ENCODE data around the gene GLUD2.

DNA sequence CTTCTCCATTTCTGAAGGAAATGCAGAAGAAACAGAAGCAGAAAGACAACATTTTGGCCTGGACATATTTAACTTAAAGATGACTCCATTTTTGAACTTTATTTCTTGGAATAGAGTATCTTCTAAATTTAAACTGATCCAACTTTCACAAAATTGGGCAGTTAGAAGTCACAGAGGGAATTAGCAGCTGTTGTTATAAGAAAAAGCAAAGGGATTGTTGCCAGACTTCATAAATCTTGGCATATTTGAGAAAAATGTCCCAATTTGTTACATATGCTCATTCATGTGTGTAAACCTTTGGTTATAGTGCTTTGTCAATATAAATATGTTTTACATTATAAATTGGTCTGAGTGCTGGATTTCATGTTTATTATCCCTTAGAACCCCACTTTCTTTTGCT lies 3.4 kb downstream of the GLUD2 start:
- TF ChIP-seq, protein P1, sequence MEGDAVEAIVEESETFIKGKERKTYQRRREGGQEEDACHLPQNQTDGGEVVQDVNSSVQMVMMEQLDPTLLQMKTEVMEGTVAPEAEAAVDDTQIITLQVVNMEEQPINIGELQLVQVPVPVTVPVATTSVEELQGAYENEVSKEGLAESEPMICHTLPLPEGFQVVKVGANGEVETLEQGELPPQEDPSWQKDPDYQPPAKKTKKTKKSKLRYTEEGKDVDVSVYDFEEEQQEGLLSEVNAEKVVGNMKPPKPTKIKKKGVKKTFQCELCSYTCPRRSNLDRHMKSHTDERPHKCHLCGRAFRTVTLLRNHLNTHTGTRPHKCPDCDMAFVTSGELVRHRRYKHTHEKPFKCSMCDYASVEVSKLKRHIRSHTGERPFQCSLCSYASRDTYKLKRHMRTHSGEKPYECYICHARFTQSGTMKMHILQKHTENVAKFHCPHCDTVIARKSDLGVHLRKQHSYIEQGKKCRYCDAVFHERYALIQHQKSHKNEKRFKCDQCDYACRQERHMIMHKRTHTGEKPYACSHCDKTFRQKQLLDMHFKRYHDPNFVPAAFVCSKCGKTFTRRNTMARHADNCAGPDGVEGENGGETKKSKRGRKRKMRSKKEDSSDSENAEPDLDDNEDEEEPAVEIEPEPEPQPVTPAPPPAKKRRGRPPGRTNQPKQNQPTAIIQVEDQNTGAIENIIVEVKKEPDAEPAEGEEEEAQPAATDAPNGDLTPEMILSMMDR (IDR thresholded peaks at IDR 0.05) = no peak
- TF ChIP-seq EZH2 (IDR thresholded peaks at IDR 0.05; ENCODE audit: borderline replicate concordance, insufficient read depth, low read depth, low read length, poor library complexity, severe bottlenecking) = no peak
